DMS153 treated with DMSO at 0.1 percent for 48 hours (cell line): ENCODE data around the gene PRKCE.

Source experiments
- DNase-seq: peaks from one replicate; lab custom pipeline; 2025; ENCODE audit not compliant: unreplicated experiment; lab: John Stamatoyannopoulos, UW

PRKCE gene

DNA sequence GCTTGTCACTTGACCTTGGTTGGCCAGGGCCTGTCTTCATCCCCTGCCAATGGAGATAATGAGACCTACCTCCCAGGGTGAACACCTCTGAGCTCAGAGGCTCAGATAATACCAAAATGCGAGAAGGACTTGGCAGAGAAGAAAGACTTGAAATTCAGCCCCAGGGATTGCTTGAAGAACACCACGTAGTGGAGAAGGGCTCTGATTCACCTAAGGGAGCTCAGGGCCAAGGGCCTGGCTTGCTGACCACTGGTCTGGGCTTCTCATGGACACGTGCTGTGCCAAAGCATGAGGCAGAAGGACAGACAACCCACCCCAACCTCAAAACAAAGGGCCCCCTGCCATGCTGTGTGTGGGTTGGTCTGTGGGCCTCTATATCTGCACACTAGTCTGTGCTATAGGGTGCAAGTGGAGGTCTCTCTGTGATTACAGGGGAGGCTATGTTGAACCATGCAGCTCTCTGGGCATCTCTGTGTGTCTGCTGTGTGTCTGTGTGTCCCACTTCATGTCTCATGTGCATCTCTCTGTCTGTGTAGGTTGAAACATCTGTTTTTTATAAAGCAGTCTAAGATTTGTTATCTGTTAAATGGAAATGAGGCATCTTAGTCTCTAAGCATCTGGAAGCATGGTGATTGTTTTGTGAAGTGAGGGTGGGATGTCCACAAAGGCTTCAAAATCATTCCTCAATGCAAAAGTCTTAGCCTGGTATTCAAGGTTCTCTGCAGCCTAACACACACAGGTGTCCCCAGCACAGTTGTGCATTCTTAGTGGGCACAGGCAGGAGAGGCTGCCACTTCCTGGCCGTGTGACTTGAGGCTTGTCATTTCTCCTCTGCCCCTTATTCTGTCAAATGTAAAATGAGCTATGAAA, 584.8 kb downstream of the PRKCE start:
- no peak for DNase-seq

DNA sequence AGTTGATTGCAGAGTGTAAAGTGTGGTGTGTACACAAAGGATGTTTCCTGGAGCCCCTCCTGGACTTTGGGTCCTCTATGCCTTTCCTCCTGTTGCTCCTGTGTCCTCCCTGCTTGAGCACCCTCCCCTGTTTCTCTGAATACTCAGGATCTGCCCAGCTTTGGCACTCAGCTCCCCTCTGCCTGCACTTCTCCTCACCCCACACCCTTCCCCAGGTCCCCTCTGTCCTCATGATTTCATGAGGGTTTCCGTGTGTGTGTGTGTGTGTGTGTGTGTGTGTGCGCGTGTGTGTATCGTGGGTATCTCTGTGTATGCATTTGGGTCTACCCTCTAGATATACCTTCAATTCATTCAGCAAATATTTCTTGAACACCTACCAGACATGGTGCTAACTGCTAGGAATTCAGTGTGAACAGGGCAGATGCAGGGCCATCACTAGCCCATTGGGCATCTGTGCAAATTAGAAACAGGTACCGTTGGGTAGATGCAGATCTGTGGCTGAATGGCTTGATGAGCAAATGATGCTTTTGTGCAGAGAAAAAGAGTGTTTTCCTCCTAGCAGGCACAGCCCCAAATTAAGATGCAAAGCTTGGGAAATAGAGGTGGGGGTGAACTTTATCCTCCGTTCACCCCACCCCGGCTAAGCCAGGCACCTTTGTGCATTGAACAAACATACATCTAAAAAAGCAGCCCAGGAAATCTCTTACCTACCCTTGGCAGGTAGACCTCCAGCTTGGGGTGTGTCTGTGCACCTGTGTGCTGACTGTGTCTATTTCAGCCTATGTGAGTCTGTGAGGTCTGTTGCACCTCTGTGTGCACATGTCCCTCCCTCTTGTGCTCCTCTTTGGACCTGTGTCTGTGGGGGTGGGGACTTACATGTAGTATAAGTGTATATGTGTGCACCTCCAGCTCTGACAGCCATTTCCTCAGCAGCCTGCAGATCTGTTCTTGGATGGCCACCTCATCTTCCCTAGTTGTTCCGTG, 585.7 kb downstream of the PRKCE start:
- no peak for DNase-seq
